Measurements from ENCODE around the gene LTBR.
"Not testable (repeated sequence)": the region's sequence is repeated elsewhere in the genome, so short reads cannot be mapped to it uniquely, and the experiment has no call there.

The LTBR gene

DNA sequence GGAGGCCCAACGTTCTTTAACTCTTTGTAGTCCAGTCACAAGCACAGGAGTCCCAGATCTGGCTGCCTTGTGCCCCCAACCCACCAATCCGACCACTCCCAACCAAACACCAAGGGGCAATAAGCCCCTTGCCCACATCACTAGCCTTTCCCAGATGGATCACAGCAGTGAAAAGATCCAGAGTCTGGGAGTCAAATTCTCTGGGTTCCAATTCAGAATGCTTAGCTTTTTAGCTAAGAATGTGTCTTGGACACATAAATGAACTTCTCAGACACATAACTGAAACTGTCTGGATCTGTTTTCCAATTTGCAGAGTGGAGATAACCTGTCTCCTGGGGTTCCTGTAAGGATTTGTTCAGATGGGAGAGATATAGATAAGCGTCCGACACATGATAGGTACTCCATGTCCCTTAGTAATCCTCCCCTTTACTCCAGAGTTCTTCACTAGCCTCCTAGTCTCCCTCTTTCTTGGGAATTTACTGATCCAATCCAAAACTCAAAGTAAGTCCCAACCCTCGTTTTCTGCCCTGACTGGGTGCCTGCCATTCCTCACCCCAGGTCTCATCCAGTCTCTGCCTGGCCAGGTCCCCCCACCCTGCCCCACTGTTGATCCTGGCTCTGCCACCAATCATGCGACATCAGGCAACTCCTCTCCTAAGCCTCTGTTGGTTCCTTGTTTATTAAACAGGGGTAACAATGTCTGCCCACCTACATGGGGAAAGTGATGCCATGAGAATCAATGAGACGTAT lies 41.6 kb upstream of the LTBR start:
- no peak for DNase-seq (ENCODE audit: low spot score)
- TF ChIP-seq CTCF (IDR thresholded peaks at IDR 0.05; ENCODE audit: extremely low read depth, missing control alignments): no peak

GRCh38 chr12:6343518-6343917 lies 40.4 kb upstream of the LTBR start:
- DNase-seq (ENCODE audit: low spot score): no peak
- no peak for TF ChIP-seq CTCF (IDR thresholded peaks at IDR 0.05; ENCODE audit: extremely low read depth, missing control alignments)

GRCh38 chr12:6344101-6344660 lies 39.8 kb upstream of the LTBR start:
- not testable (repeated sequence) for DNase-seq (ENCODE audit: low spot score)

- no peak for DNase-seq (ENCODE audit: low spot score)
- TF ChIP-seq CTCF (IDR thresholded peaks at IDR 0.05; ENCODE audit: extremely low read depth, missing control alignments): no peak
Measured at GRCh38 chr12:6345319-6346091, 38.5 kb upstream of the LTBR start.

DNA sequence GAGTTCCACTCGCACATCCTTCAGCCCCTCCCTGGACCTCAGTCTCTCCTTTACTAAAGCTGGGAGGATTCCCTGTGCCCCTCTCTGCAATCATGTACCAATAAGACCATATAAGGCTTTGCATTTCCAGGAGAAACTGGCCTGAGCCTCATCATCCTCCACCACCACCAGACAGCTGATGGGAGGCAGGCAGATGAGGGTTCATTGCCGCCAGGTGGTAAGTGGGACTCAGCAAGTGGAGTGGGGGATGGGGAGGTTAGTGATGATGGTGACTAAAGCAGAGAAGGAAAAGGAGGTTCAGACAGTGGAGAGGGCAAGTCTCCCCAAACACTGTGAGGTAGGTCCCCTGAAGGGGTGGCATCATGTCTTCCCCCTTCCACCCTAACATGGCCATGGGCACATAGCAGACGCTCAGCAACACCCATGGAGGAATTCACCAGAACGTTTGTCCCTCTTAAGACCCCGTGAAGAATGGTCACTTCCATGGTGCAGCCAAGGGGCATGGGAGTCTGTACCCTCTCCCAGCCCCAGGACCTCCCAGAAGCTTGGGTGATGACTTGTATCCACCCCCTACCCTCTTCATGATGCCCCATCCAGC lies 37.6 kb upstream of the LTBR start:
- no peak for TF ChIP-seq CTCF (IDR thresholded peaks at IDR 0.05; ENCODE audit: extremely low read depth, missing control alignments)
- no peak for DNase-seq (ENCODE audit: low spot score)

- DNase-seq (ENCODE audit: low spot score): no peak
Measured at GRCh38 chr12:6346942-6347341, 37.0 kb upstream of the LTBR start.

More at GRCh38 chr12:6346942-6347341, 37.0 kb upstream of the LTBR start:
- no peak for TF ChIP-seq CTCF (IDR thresholded peaks at IDR 0.05; ENCODE audit: extremely low read depth, missing control alignments)
